C4-2B (cell line): ENCODE data around the gene B4GALT6.

Experiments used
- ZFX ChIP-seq: fragments of 450-650 bp; IDR thresholded peaks from 2 replicates; pipeline ENCODE4 v1.6.1; 2017
- TF ChIP-seq, protein P1 (sequence below): fragments of 450-650 bp; conservative IDR thresholded peaks from 2 replicates; pipeline ENCODE4 v1.5.1; 2017; ENCODE audit warnings: mild to moderate bottlenecking

DNA sequence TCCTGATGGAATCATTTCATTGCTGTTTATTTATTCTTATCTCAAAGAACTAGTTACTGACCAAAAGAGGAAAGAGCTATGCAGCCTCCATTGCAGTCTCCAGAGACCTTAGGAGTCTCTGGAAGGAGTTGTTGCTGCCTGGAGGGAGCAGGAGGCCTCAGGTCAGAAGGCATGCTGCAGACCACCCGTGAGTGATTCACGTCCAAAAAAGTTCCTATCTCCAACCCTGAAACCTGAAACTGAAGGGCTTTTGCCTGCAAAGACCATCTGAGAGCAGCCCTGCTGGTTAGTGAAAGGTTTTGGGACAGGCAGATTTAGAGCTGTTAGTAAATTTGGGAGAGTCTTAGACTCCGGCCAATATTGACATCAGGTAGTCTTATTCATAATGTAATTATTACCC lies 47.2 kb upstream of the B4GALT6 start:
- TF ChIP-seq, protein P1, sequence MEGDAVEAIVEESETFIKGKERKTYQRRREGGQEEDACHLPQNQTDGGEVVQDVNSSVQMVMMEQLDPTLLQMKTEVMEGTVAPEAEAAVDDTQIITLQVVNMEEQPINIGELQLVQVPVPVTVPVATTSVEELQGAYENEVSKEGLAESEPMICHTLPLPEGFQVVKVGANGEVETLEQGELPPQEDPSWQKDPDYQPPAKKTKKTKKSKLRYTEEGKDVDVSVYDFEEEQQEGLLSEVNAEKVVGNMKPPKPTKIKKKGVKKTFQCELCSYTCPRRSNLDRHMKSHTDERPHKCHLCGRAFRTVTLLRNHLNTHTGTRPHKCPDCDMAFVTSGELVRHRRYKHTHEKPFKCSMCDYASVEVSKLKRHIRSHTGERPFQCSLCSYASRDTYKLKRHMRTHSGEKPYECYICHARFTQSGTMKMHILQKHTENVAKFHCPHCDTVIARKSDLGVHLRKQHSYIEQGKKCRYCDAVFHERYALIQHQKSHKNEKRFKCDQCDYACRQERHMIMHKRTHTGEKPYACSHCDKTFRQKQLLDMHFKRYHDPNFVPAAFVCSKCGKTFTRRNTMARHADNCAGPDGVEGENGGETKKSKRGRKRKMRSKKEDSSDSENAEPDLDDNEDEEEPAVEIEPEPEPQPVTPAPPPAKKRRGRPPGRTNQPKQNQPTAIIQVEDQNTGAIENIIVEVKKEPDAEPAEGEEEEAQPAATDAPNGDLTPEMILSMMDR: no peak
- no peak for TF ChIP-seq ZFX
